HG03045 (cell line): Measurements from ENCODE around the gene SMURF1.

Source experiments
- ATAC-seq: cut with Tn5 transposase; IDR thresholded peaks from one replicate; pipeline ENCODE4 v1.9.1; 2021; ENCODE audit warnings: mild to moderate bottlenecking, moderate library complexity; ENCODE audit not compliant: unreplicated experiment

The SMURF1 gene

GRCh38 chr7:99141841-99142726 is 1.8 kb downstream of the SMURF1 start:
- no peak for ATAC-seq

GRCh38 chr7:99141334-99141733 is 2.6 kb downstream of the SMURF1 start:
- no peak for ATAC-seq

GRCh38 chr7:99140813-99141212 is 3.1 kb downstream of the SMURF1 start:
- ATAC-seq, result no peak

GRCh38 chr7:99139036-99139435 is 4.9 kb downstream of the SMURF1 start:
- no peak for ATAC-seq

- ATAC-seq, result no peak
Observed at GRCh38 chr7:99137411-99138180, 6.3 kb downstream of the SMURF1 start.

- ATAC-seq, result no peak
Observed at GRCh38 chr7:99135938-99136337, 8.0 kb downstream of the SMURF1 start.

GRCh38 chr7:99133766-99134564 is 9.9 kb downstream of the SMURF1 start:
- no peak for ATAC-seq

- no peak for ATAC-seq
Observed at GRCh38 chr7:99132595-99133321, 11.2 kb downstream of the SMURF1 start.

- no peak for ATAC-seq
Observed at GRCh38 chr7:99131290-99131689, 12.6 kb downstream of the SMURF1 start.

GRCh38 chr7:99129536-99129935 is 14.4 kb downstream of the SMURF1 start:
- ATAC-seq, result no peak

GRCh38 chr7:99129001-99129400 is 14.9 kb downstream of the SMURF1 start:
- ATAC-seq, result no peak

GRCh38 chr7:99128076-99128950 is 15.6 kb downstream of the SMURF1 start:
- no peak for ATAC-seq

GRCh38 chr7:99127636-99128035 is 16.3 kb downstream of the SMURF1 start:
- no peak for ATAC-seq

GRCh38 chr7:99126921-99127553 is 16.9 kb downstream of the SMURF1 start:
- ATAC-seq, result no peak

GRCh38 chr7:99125505-99125865 is 18.4 kb downstream of the SMURF1 start:
- no peak for ATAC-seq

- ATAC-seq, result no peak
Observed at GRCh38 chr7:99124751-99125504, 19.0 kb downstream of the SMURF1 start.

- no peak for ATAC-seq
Observed at GRCh38 chr7:99124236-99124635, 19.7 kb downstream of the SMURF1 start.

GRCh38 chr7:99123571-99124033 is 20.3 kb downstream of the SMURF1 start:
- no peak for ATAC-seq
